Transverse colon (tissue), 4 donors: Measurements from ENCODE around the gene CYP2F1. TPM values are rescaled to one million over a fixed set of nuclear protein-coding genes. Genes with fewer than 3 reads are reported as not detected.

ENCODE experiments used
- DNase-seq: peaks from one replicate; pipeline ENCODE4 v3.0.0-alpha.2; 2019
- H3K27ac ChIP-seq, 4 donors: fragments of 200-600 bp; sonication (generic); 2 replicates each; pipeline ENCODE4 v1.5.1; 2016 to 2018; ENCODE audit warnings: inconsistent platforms in 4 of 4
- H3K27me3 ChIP-seq: fragments of 200-600 bp; sonication (generic); 2 replicates; pipeline ENCODE4 v1.5.1; 2017; ENCODE audit warnings: inconsistent platforms
- H3K36me3 ChIP-seq, 4 donors: fragments of 200-600 bp; sonication (generic); 2 replicates each; pipeline ENCODE4 v1.5.1; 2017 to 2019; ENCODE audit warnings: inconsistent platforms in 4 of 4
- H3K4me1 ChIP-seq, 4 donors: fragments of 200-600 bp; sonication (generic); 2 replicates each; pipeline ENCODE4 v1.5.1; 2017 to 2020; ENCODE audit warnings: inconsistent platforms in 4 of 4
- H3K4me3 ChIP-seq, 4 donors: fragments of 200-600 bp; sonication (generic); 1 replicate in 1 of 4; 2 replicates in 3 of 4; pipeline versions ENCODE4 v1.5.1 to v1.6.1; 2017 to 2019; ENCODE audit warnings: inconsistent platforms in 4 of 4
- H3K9me3 ChIP-seq, 2 donors: fragments of 200-600 bp; sonication (generic); 2 replicates each; pipeline ENCODE4 v1.5.1; 2017 to 2019; ENCODE audit warnings: inconsistent platforms in 2 of 2
- EP300 ChIP-seq: sonication (generic); formaldehyde crosslinking; IDR thresholded peaks from one replicate; pipeline ENCODE4 v1.6.1; 2017; ENCODE audit warnings: antibody characterized with exemption, low read depth
- POLR2A ChIP-seq: fragments of 450-650 bp; IDR thresholded peaks from one replicate; pipeline ENCODE4 v1.6.1; 2016; ENCODE audit warnings: antibody characterized with exemption, mild to moderate bottlenecking, moderate library complexity
- POLR2AphosphoS5 ChIP-seq, 3 donors: sonication (generic); formaldehyde crosslinking; IDR thresholded peaks; one replicate each; pipeline ENCODE4 v1.6.1; 2016; ENCODE audit warnings: antibody characterized with exemption in 3 of 3
- WGBS, 2 donors: methylation state at CpG; one replicate each; pipeline ENCODE4 v1.1.5; 2018; ENCODE audit warnings: low coverage in 1 of 2; 5-methylcytosine and 5-hydroxymethylcytosine counted together
- in situ Hi-C, 4 donors: fragments of 200-750 bp; cut with MboI; loops; one replicate each; pipeline versions ENCODE4 v1.15.0 to v1.15.1; 2017; ENCODE audit warnings: low sequenced_read_pairs in 3 of 4, low pct_ligation_motif_present in 1 of 4, low pct_unique_long_range_greater_than_20kb in 1 of 4
- intact Hi-C: fragments of 100-400 bp; cut with DNase I; formaldehyde crosslinking; loops from one replicate; pipeline ENCODE4 v1.15.1; 2023; ENCODE audit warnings: low total_unique reads
- total RNA-seq, 4 donors: library from RNA; depleted of rRNA; stranded (reverse); fragments of >200 nt; gene quantifications; one replicate each; pipeline ENCODE4 v1.1.0, GENCODE V29; 2016
- TF ChIP-seq, protein P1 (sequence below), 5 experiments: fragments of 200-600 bp in 3 of 5; fragments of 450-650 bp in 2 of 5; sonication (generic) in 3 of 5; IDR thresholded peaks; 1 replicate in 2 of 5; 2 replicates in 3 of 5; pipeline ENCODE4 v1.5.1; 2016 to 2017; ENCODE audit warnings: antibody characterized with exemption in 5 of 5, inconsistent platforms in 3 of 5, mild to moderate bottlenecking in 2 of 5, moderate library complexity in 1 of 5

CYP2F1 gene
- total RNA-seq, 4 donors from 2014 or later = not detected

DNA sequence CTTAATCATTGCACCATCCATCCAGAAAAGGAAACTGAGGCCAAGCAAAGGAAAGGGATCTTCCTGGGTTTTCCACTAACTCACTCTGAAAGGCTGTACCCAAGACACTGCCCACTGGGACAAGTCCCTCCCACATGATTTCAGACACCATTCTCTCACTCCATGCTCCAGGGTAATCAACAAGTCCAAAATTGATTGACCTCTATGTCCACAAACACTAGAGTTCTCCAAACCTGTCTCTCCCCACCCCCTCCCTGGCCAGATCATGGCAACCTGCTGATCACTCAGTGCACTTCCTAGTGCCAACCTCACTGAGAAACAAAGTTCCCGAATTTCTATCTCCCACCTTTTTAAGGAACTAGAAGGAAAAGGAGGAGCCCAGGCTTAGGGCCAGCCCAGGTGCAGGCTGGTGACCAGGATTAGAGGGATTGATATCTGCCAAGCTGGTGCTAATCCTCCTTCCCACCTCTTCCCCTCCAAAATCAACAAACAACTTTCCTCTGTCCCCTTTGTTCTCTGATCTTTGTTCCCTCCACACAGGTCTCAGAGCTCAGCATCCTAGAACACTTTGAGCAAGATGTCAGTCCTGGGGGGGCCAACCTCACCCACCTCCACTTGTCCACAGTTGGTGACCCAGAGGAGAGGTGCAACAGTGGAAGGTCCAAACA is 28.4 kb upstream of the CYP2F1 start:
- intact Hi-C loops (no loop called here), in situ Hi-C loops (no loop called here)
- Histone ChIP-seq H3K27me3 (peaks cover 40% of the 10 kb centered on the region), H3K9me3 (no peaks in the 10 kb centered on the region), H3K36me3 (no peaks in the 10 kb centered on the region), H3K4me3 (no peak overlapping the region), H3K27ac (no peak overlapping the region), H3K4me1 (no peaks in the 10 kb centered on the region)
- WGBS, 2 donors = 50 to 74% methylated on average over 1 of the region's 1 CpG
- no peak for DNase-seq
- TF ChIP-seq, protein P1, sequence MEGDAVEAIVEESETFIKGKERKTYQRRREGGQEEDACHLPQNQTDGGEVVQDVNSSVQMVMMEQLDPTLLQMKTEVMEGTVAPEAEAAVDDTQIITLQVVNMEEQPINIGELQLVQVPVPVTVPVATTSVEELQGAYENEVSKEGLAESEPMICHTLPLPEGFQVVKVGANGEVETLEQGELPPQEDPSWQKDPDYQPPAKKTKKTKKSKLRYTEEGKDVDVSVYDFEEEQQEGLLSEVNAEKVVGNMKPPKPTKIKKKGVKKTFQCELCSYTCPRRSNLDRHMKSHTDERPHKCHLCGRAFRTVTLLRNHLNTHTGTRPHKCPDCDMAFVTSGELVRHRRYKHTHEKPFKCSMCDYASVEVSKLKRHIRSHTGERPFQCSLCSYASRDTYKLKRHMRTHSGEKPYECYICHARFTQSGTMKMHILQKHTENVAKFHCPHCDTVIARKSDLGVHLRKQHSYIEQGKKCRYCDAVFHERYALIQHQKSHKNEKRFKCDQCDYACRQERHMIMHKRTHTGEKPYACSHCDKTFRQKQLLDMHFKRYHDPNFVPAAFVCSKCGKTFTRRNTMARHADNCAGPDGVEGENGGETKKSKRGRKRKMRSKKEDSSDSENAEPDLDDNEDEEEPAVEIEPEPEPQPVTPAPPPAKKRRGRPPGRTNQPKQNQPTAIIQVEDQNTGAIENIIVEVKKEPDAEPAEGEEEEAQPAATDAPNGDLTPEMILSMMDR (IDR thresholded peaks at IDR 0.05) = no peak
- TF ChIP-seq POLR2AphosphoS5 (IDR thresholded peaks at IDR 0.05) (no peak), POLR2A (no peak), EP300 (no peak)

DNA sequence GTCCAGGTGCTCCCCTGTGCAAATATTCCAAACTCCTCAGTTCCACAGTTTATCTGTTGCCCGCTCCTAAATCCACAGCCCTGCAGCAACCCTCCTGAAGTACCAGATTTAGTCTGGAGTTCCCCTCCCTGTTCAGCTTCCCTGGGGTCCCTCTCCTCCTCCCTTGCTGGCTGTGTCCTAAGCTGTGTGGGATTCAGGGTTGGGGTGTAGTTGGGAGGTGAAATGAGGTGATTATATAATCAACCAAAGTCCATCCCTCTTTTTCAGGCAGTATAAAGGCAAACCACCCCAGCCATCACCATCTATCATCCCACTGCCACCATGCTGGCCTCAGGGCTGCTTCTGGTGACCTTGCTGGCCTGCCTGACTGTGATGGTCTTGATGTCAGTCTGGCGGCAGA is 26.1 kb upstream of the CYP2F1 start, which contains the start of gene CYP2A13:
CYP2A13 (plus strand) TSS at position 301 of the 400 bp plus-strand sequence; CDS start at position 322, 21 bp downstream.
- in situ Hi-C loops = no loop called here
- H3K4me1 ChIP-seq = no peaks in the 10 kb centered on the region
- peaks cover 43% of the 10 kb centered on the region for H3K27me3 ChIP-seq
- H3K36me3 ChIP-seq = no peaks in the 10 kb centered on the region
- TF ChIP-seq POLR2A = no peak
- intact Hi-C loops = no loop called here
- 84% methylated on average over 2 of the region's 2 CpGs; no CpG with 5 or more reads in 1 of the 2 donors for WGBS, 2 donors
- no peaks in the 10 kb centered on the region for H3K9me3 ChIP-seq
- H3K4me3 ChIP-seq = no peak within 1 kb of the TSS
- DNase-seq = no peak
- no peak within 1 kb of the TSS for H3K27ac ChIP-seq

DNA sequence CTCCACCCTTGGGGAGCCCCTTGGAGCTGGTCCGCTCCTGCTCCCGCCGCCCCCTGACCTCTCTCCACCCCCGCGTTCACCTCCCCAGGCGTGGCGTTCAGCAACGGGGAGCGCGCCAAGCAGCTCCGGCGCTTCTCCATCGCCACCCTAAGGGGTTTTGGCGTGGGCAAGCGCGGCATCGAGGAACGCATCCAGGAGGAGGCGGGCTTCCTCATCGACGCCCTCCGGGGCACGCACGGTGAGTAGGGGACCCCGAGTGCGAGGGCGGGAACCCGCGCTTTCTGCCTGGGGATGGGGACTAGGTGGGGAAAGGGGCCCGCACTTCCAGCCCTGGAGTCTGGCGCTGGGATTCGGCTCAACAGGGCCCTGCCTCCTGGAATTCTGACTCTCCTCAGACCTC is 24.3 kb upstream of the CYP2F1 start:
- TF ChIP-seq, protein P1 (IDR thresholded peaks at IDR 0.05) = no peak
- TF ChIP-seq POLR2A = no peak
- TF ChIP-seq EP300 = no peak
- no peak for TF ChIP-seq POLR2AphosphoS5 (IDR thresholded peaks at IDR 0.05)
- 8% methylated on average over 23 of the region's 32 CpGs; no CpG with 5 or more reads in 1 of the 2 donors for WGBS, 2 donors
- Histone ChIP-seq H3K4me1 (no peaks in the 10 kb centered on the region), H3K27me3 (peaks cover 43% of the 10 kb centered on the region), H3K27ac (no peak overlapping the region), H3K36me3 (no peaks in the 10 kb centered on the region), H3K4me3 (no peak overlapping the region), H3K9me3 (no peaks in the 10 kb centered on the region)
- no peak for DNase-seq
- in situ Hi-C loops = no loop called here
- intact Hi-C loops = no loop called here

DNA sequence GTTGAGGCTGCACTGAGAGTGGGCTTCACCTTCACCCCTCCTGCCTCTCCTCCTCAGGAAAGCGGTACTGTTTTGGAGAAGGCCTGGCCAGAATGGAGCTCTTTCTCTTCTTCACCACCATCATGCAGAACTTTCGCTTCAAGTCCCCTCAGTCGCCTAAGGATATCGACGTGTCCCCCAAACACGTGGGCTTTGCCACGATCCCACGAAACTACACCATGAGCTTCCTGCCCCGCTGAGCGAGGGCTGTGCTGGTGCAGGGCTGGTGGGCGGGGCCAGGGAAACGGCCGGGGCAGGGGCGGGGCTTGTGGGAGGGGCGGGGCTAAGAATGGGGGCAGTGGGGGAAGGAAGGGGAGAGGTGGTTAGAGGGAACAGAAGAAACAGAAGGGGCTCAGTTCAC is 18.5 kb upstream of the CYP2F1 start:
- no peaks in the 10 kb centered on the region for H3K36me3 ChIP-seq
- no peak for DNase-seq
- intact Hi-C loops = no loop called here
- no peak overlapping the region for H3K27ac ChIP-seq
- H3K27me3 ChIP-seq = peaks cover 20% of the 10 kb centered on the region
- H3K4me1 ChIP-seq = no peaks in the 10 kb centered on the region
- peaks cover 0 to 7% of the 10 kb centered on the region in 2 donors for H3K9me3 ChIP-seq
- 53 to 64% methylated on average over 10 to 15 of the region's 15 CpGs for WGBS, 2 donors
- in situ Hi-C loops = no loop called here
- TF ChIP-seq POLR2A (no peak), POLR2AphosphoS5 (IDR thresholded peaks at IDR 0.05) (no peak), EP300 (no peak)
- TF ChIP-seq, protein P1 (IDR thresholded peaks at IDR 0.05) = no peak
- H3K4me3 ChIP-seq = no peak overlapping the region
